HepG2 (cell line): ENCODE results near the gene GSK3A. TPM values are rescaled to one million over a fixed set of nuclear protein-coding genes. Genes with fewer than 3 reads are reported as not detected.

Source experiments
- ARNT2 ChIP-seq: sonication (generic); formaldehyde crosslinking; IDR thresholded peaks from 2 replicates; pipeline ENCODE4 v1.8.0; 2022; ENCODE audit warnings: mild to moderate bottlenecking, low read depth, missing genetic modification reagents, moderate library complexity
- ATF5 ChIP-seq: sonication (generic); formaldehyde crosslinking; IDR thresholded peaks from 2 replicates; pipeline ENCODE4 v1.4.0; 2020; ENCODE audit warnings: mild to moderate bottlenecking, low read depth, missing genetic modification reagents
- ATF6 ChIP-seq: sonication (generic); formaldehyde crosslinking; conservative IDR thresholded peaks from 2 replicates; pipeline ENCODE4 v1.4.0; 2020; ENCODE audit warnings: missing genetic modification reagents
- BRCA1 ChIP-seq: sonication (generic); formaldehyde crosslinking; IDR thresholded peaks from 2 replicates; pipeline ENCODE4 v1.4.0; 2020; ENCODE audit warnings: missing genetic modification reagents
- CEBPG ChIP-seq: IDR thresholded peaks from 2 replicates; pipeline ENCODE4 v1.6.1; 2016
- FIP1L1 ChIP-seq: fragments of 200-400 bp; formaldehyde crosslinking; IDR thresholded peaks from 2 replicates; pipeline ENCODE4 v1.6.1; 2018; ENCODE audit warnings: low read depth, mild to moderate bottlenecking, low read length, moderate library complexity, borderline replicate concordance; ENCODE audit not compliant: insufficient read depth
- JUNB ChIP-seq: sonication (generic); formaldehyde crosslinking; IDR thresholded peaks from 2 replicates; pipeline ENCODE4 v1.8.0; 2022; ENCODE audit warnings: missing genetic modification reagents, mild to moderate bottlenecking, borderline replicate concordance
- KLF6 ChIP-seq: IDR thresholded peaks from 2 replicates; pipeline ENCODE4 v1.8.0; 2016; ENCODE audit warnings: missing biosample characterization, missing genetic modification reagents
- KLF9 ChIP-seq: IDR thresholded peaks from 2 replicates; pipeline ENCODE4 v1.6.1; 2016; ENCODE audit warnings: low read depth
- MEIS1 ChIP-seq: sonication (generic); formaldehyde crosslinking; IDR thresholded peaks from 2 replicates; pipeline ENCODE4 v1.9.0; 2021; ENCODE audit warnings: mild to moderate bottlenecking, missing genetic modification reagents, moderate library complexity, borderline replicate concordance
- NFE2 ChIP-seq: sonication (generic); formaldehyde crosslinking; IDR thresholded peaks from 2 replicates; pipeline ENCODE4 v1.4.0; 2020; ENCODE audit warnings: missing genetic modification reagents
- PAF1 ChIP-seq: IDR thresholded peaks from 2 replicates; pipeline ENCODE4 v1.6.1; 2016; ENCODE audit warnings: missing genetic modification reagents, missing compliant biosample characterization
- PHF5A ChIP-seq: IDR thresholded peaks from one replicate; pipeline ENCODE4 v1.6.1; 2018; ENCODE audit warnings: low read depth, missing genetic modification reagents; ENCODE audit not compliant: unreplicated experiment
- POLR2AphosphoS5 ChIP-seq: IDR thresholded peaks from 2 replicates; pipeline ENCODE4 v1.6.1; 2012; ENCODE audit warnings: low read depth, low read length
- RBM39 ChIP-seq: fragments of 200-400 bp; formaldehyde crosslinking; IDR thresholded peaks from one replicate; pipeline ENCODE4 v1.6.1; 2018; ENCODE audit warnings: antibody characterized with exemption, mild to moderate bottlenecking, low read depth, low read length; ENCODE audit not compliant: poor library complexity, severe bottlenecking
- TCF12 ChIP-seq, 2 experiments: fragments of 450-650 bp in 1 of 2; sonication (generic) in 1 of 2; formaldehyde crosslinking in 1 of 2; IDR thresholded peaks; 2 replicates each; pipeline versions ENCODE4 v1.6.1 to v1.8.0; 2017 to 2022; ENCODE audit warnings: antibody characterized with exemption in 1 of 2, mild to moderate bottlenecking in 1 of 2, missing genetic modification reagents in 1 of 2, moderate library complexity in 1 of 2
- ZBTB21 ChIP-seq: sonication (generic); formaldehyde crosslinking; IDR thresholded peaks from 2 replicates; pipeline ENCODE4 v1.4.0; 2020; ENCODE audit warnings: missing genetic modification reagents
- ZFP90 ChIP-seq: sonication (generic); formaldehyde crosslinking; IDR thresholded peaks from 2 replicates; pipeline ENCODE4 v1.8.0; 2022; ENCODE audit warnings: missing genetic modification reagents, mild to moderate bottlenecking, inconsistent platforms, borderline replicate concordance
- ZNF160 ChIP-seq: sonication (generic); formaldehyde crosslinking; IDR thresholded peaks from 2 replicates; pipeline ENCODE4 v1.8.0; 2022; ENCODE audit warnings: mild to moderate bottlenecking, inconsistent platforms, missing genetic modification reagents
- ZNF441 ChIP-seq: sonication (generic); formaldehyde crosslinking; IDR thresholded peaks from 2 replicates; pipeline ENCODE4 v1.7.0; 2021; ENCODE audit warnings: missing genetic modification reagents, borderline replicate concordance
- ZNF674 ChIP-seq: sonication (generic); formaldehyde crosslinking; IDR thresholded peaks from 2 replicates; pipeline ENCODE4 v1.5.0; 2020; ENCODE audit warnings: low read depth, mild to moderate bottlenecking, missing genetic modification reagents
- polyA plus RNA-seq, 8 experiments: library from polyadenylated mRNA; depleted of rRNA in 3 of 8; stranded (reverse) in 7 of 8; unstranded in 1 of 8; fragments of >200 nt; fragmentation: Illumina TruSeq in 4 of 8; extraction: Trizol in 4 of 8; gene quantifications; 2 replicates each; pipeline versions ENCODE4 v1.2.1 to v1.2.3, GENCODE V29; 2011 to 2016; ENCODE audit warnings: low read depth in 4 of 8, missing spikeins in 1 of 8, mixed read lengths in 1 of 8; ENCODE audit not compliant: insufficient read depth in 1 of 8
- total RNA-seq, 5 experiments: library from RNA; depleted of rRNA; stranded (reverse); fragments of >200 nt; fragmentation: Illumina TruSeq; extraction: Trizol; gene quantifications; 2 replicates each; pipeline ENCODE4 v1.2.3, GENCODE V29; 2016; ENCODE audit warnings: low read depth in 1 of 5
- TF ChIP-seq, protein P1 (sequence below): IDR thresholded peaks from 2 replicates; pipeline ENCODE4 v1.6.1; 2016; ENCODE audit warnings: missing genetic modification reagents, missing compliant biosample characterization
- TF ChIP-seq, protein P2 (sequence below): sonication (generic); formaldehyde crosslinking; IDR thresholded peaks from 2 replicates; pipeline ENCODE4 v1.9.0; 2021; ENCODE audit warnings: missing genetic modification reagents, mild to moderate bottlenecking, borderline replicate concordance
- TF ChIP-seq, protein P3 (sequence below): IDR thresholded peaks from 2 replicates; pipeline ENCODE4 v1.6.1; 2012; ENCODE audit warnings: inconsistent platforms

GSK3A gene
- total and polyA plus RNA-seq, 2 of the 13 experiments (the other 11 are each of a cell fraction or from before 2014, with no cell fraction given): 16.9 to 52.5 TPM

GRCh38 chr19:42281827-42282762, 39.7 kb upstream of the GSK3A start (continued):
- TF ChIP-seq ATF6 (no peak), MEIS1 (CRISPR knock-in tag) (no peak; the same call in 1 of the 2 replicates), ARNT2 (CRISPR knock-in tag) (no peak), ZNF441 (CRISPR knock-in tag) (no peak), JUNB (peak; percentile 85), KLF6 (CRISPR knock-in tag) (no peak), PAF1 (CRISPR knock-in tag) (no peak), ATF5 (no peak), TCF12 (IDR thresholded peaks at IDR 0.05) (no peak), TCF12 (CRISPR knock-in tag; IDR thresholded peaks at IDR 0.05) (peak; percentile 47; the same call in 1 of the 2 replicates), ZNF160 (CRISPR knock-in tag) (no peak), POLR2AphosphoS5 (no peak), ZFP90 (CRISPR knock-in tag) (no peak), CEBPG (no peak), ZNF674 (no peak), PHF5A (no peak), ZBTB21 (CRISPR knock-in tag) (no peak), FIP1L1 (no peak), RBM39 (no peak), BRCA1 (no peak), KLF9 (CRISPR knock-in tag) (no peak), NFE2 (no peak)
- TF ChIP-seq, protein P1, sequence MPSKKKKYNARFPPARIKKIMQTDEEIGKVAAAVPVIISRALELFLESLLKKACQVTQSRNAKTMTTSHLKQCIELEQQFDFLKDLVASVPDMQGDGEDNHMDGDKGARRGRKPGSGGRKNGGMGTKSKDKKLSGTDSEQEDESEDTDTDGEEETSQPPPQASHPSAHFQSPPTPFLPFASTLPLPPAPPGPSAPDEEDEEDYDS (CRISPR knock-in tag): no peak
- TF ChIP-seq, protein P2, sequence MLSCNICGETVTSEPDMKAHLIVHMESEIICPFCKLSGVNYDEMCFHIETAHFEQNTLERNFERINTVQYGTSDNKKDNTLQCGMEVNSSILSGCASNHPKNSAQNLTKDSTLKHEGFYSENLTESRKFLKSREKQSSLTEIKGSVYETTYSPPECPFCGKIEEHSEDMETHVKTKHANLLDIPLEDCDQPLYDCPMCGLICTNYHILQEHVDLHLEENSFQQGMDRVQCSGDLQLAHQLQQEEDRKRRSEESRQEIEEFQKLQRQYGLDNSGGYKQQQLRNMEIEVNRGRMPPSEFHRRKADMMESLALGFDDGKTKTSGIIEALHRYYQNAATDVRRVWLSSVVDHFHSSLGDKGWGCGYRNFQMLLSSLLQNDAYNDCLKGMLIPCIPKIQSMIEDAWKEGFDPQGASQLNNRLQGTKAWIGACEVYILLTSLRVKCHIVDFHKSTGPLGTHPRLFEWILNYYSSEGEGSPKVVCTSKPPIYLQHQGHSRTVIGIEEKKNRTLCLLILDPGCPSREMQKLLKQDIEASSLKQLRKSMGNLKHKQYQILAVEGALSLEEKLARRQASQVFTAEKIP (CRISPR knock-in tag): no peak
- TF ChIP-seq, protein P3, sequence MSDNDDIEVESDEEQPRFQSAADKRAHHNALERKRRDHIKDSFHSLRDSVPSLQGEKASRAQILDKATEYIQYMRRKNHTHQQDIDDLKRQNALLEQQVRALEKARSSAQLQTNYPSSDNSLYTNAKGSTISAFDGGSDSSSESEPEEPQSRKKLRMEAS: peak; percentile 29; the same call in 1 of the 2 replicates
